ENCODE results near the gene IGFBP5. TPM values are rescaled to one million over a fixed set of nuclear protein-coding genes. Genes with fewer than 3 reads are reported as not detected.

IGFBP5 gene
- polyA plus RNA-seq, 1 donor from 2014 or later: 1.6 TPM

DNA sequence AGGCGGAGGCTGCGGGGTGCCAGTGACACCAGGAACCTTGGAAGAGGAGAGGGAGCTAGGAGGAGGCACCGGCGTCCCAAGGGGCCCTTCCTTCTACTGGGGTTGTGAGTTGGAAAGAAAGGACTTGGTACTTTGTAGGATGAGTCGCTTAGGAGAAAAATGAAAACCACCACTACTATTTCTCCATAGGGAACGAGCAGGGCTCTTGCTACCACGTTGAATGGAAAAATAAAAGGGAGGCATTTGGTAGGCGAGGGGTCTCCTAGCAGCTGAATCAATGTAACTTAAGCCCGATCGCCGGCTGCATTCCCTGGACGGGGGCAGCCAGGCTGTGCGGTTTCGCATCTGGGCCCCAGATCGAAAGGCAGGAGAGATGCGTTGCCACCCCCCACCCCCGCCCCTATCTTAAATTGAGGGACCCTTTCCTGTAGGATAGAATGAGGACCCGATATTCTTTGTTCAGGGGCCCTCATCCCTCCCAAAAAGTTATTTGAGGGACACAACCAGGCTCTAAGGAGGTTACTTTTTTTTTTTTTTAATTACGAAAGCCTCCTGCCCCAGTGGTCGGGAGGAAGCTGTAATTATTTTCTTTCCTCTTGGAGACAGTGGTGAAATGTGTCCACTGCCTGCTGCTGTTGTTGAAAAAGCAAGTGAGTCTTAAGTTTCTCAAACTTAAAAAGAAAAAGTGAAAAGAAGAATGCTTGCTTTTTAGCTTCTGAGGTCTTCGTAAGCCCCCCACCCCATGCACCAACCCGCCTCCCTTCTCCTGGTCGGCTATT is 60.8 kb downstream of the IGFBP5 start:
- H3K36me3 ChIP-seq (ENCODE audit: insufficient read depth, low read length): no peaks in the 10 kb centered on the region
- H3K9me3 ChIP-seq (ENCODE audit: low read length): no peaks in the 10 kb centered on the region
- H3K27me3 ChIP-seq (ENCODE audit: insufficient read depth, low read depth, low read length): no peaks in the 10 kb centered on the region
- TF ChIP-seq REST (IDR thresholded peaks at IDR 0.05; ENCODE audit: borderline replicate concordance): no peak
- TF ChIP-seq MXI1 (conservative IDR thresholded peaks at IDR 0.05; ENCODE audit: poor library complexity, severe bottlenecking): no peak
- no peak for TF ChIP-seq SMC3 (conservative IDR thresholded peaks at IDR 0.05; ENCODE audit: poor library complexity)
- no peak for TF ChIP-seq TAF1 (IDR thresholded peaks at IDR 0.05; ENCODE audit: low read depth)
- TF ChIP-seq RAD21 (conservative IDR thresholded peaks at IDR 0.05): no peak
- no peak for TF ChIP-seq CTCF (IDR thresholded peaks at IDR 0.05; ENCODE audit: poor library complexity, severe bottlenecking)
- no peak for TF ChIP-seq POLR2AphosphoS5 (IDR thresholded peaks at IDR 0.05)
- no peak for TF ChIP-seq EP300 (conservative IDR thresholded peaks at IDR 0.05; ENCODE audit: poor library complexity, severe bottlenecking)
- TF ChIP-seq EZH2 (IDR thresholded peaks at IDR 0.05; ENCODE audit: borderline replicate concordance, insufficient read depth, low read length, poor library complexity, severe bottlenecking): no peak
- peaks cover 4% of the 10 kb centered on the region for H3F3A ChIP-seq (ENCODE audit: insufficient read depth, low read length, poor library complexity, severe bottlenecking)
- no peaks in the 10 kb centered on the region for H4K20me1 ChIP-seq (ENCODE audit: insufficient read depth)
- H3K9me2 ChIP-seq (ENCODE audit: insufficient read depth, low read length): no peaks in the 10 kb centered on the region
- H3K79me2 ChIP-seq (replicated peaks; ENCODE audit: insufficient read depth, low read length): peaks cover 33% of the 10 kb centered on the region
- peak overlapping the region; percentile 94 for H3K4me2 ChIP-seq (ENCODE audit: low read length)
- H2AFZ ChIP-seq (ENCODE audit: low read depth, low read length): no peak overlapping the region
- H3K4me3 ChIP-seq (ENCODE audit: low read length): peak overlapping the region; percentile 98
- no peak overlapping the region for H3K27ac ChIP-seq (ENCODE audit: low read length)
- peak overlapping the region; percentile 68 for H3K9ac ChIP-seq (ENCODE audit: low read length)

DNA sequence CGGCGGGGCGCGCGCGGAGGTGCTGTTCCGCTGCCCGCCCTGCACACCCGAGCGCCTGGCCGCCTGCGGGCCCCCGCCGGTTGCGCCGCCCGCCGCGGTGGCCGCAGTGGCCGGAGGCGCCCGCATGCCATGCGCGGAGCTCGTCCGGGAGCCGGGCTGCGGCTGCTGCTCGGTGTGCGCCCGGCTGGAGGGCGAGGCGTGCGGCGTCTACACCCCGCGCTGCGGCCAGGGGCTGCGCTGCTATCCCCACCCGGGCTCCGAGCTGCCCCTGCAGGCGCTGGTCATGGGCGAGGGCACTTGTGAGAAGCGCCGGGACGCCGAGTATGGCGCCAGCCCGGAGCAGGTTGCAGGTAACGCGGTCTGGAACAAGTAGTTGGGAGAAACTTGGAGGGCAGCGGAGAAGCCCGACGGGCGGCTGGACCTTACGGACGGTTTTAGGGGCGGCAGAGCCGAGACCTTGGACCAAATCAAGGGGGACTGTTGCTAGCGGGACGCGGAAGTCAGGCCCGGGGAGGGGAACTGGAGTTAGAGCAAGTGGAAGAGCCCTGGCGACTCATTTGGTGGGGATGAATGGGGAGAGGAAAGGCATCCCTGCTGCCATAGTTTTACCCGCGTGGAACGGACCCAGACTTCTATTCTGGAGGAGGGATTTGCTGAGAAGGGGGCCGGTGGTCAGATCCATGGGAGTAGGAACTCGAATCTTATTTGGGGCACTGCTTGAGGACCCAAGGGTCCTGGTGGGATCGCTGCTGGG is 61.6 kb downstream of the IGFBP5 start:
- H3K4me3 ChIP-seq (ENCODE audit: low read length): peak overlapping the region; percentile 98
- peaks cover 4% of the 10 kb centered on the region for H3F3A ChIP-seq (ENCODE audit: insufficient read depth, low read length, poor library complexity, severe bottlenecking)
- peak; percentile 7 for TF ChIP-seq RAD21 (conservative IDR thresholded peaks at IDR 0.05)
- TF ChIP-seq EZH2 (IDR thresholded peaks at IDR 0.05; ENCODE audit: borderline replicate concordance, insufficient read depth, low read length, poor library complexity, severe bottlenecking): no peak
- TF ChIP-seq MXI1 (conservative IDR thresholded peaks at IDR 0.05; ENCODE audit: poor library complexity, severe bottlenecking): peak; percentile 9
- no peak for TF ChIP-seq REST (IDR thresholded peaks at IDR 0.05; ENCODE audit: borderline replicate concordance)
- TF ChIP-seq EP300 (conservative IDR thresholded peaks at IDR 0.05; ENCODE audit: poor library complexity, severe bottlenecking): no peak
- no peak for TF ChIP-seq TAF1 (IDR thresholded peaks at IDR 0.05; ENCODE audit: low read depth)
- no peak for TF ChIP-seq CTCF (IDR thresholded peaks at IDR 0.05; ENCODE audit: poor library complexity, severe bottlenecking)
- peaks cover 26% of the 10 kb centered on the region for H3K79me2 ChIP-seq (replicated peaks; ENCODE audit: insufficient read depth, low read length)
- H3K27me3 ChIP-seq (ENCODE audit: insufficient read depth, low read depth, low read length): no peaks in the 10 kb centered on the region
- H3K9ac ChIP-seq (ENCODE audit: low read length): peak overlapping the region; percentile 68
- no peak overlapping the region for H3K27ac ChIP-seq (ENCODE audit: low read length)
- peak overlapping the region; percentile 94 for H3K4me2 ChIP-seq (ENCODE audit: low read length)
- H4K20me1 ChIP-seq (ENCODE audit: insufficient read depth): no peaks in the 10 kb centered on the region
- H3K9me3 ChIP-seq (ENCODE audit: low read length): no peaks in the 10 kb centered on the region
- no peaks in the 10 kb centered on the region for H3K36me3 ChIP-seq (ENCODE audit: insufficient read depth, low read length)
- H2AFZ ChIP-seq (ENCODE audit: low read depth, low read length): no peak overlapping the region
- no peaks in the 10 kb centered on the region for H3K9me2 ChIP-seq (ENCODE audit: insufficient read depth, low read length)
